HG03439 (cell line): ENCODE results near the gene LTBP2.

ENCODE experiments used
- ATAC-seq: cut with Tn5 transposase; IDR thresholded peaks from one replicate; pipeline ENCODE4 v1.9.1; 2021; ENCODE audit warnings: mild to moderate bottlenecking, moderate library complexity; ENCODE audit not compliant: unreplicated experiment

Gene LTBP2

GRCh38 chr14:74613211-74613914 lies 1.3 kb upstream of the LTBP2 start:
- no peak for ATAC-seq

GRCh38 chr14:74612350-74613021 lies 449 bp upstream of the LTBP2 start:
- ATAC-seq = peak; percentile 56

- ATAC-seq = no peak
These were observed 979 bp downstream of the LTBP2 start for GRCh38 chr14:74610866-74611649.

- ATAC-seq = no peak
These were observed 1.7 kb downstream of the LTBP2 start for GRCh38 chr14:74610199-74610865.

GRCh38 chr14:74609721-74610120 lies 2.3 kb downstream of the LTBP2 start:
- ATAC-seq = no peak

GRCh38 chr14:74608959-74609611 lies 3.0 kb downstream of the LTBP2 start:
- no peak for ATAC-seq

GRCh38 chr14:74606727-74607126 lies 5.3 kb downstream of the LTBP2 start:
- no peak for ATAC-seq

DNA sequence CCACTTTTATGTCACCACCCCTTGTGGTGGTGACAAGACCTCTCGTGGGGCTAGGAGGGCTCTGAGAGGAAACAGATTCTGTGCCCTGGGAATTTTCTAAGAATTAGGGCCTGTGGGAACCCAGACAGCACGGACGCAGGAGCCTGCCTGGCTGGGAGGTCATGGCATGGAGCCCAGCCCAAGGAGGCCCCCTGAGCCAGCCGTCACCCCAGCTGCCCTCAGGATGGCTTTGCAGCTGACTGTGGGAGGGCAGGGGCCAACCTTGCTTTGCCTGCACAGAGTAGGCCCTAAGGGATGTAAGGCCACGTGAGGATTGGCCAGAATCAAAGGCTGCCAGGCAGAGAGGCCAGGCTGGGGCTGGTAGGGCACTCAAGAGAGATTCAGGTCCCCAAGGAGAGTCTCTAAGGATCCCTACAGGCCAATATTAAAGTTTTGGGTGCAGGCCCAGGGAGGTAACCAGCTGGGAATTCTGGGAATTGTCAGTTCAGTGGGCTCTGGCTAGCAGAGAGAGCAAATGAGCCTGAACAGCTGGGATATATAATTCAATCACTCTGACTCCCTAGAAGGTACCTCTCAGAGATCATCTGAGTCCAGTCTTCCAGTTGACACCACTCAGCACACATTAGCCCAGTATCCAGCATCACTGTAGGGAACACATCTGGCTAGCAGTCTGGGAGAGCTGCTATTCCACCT lies 6.4 kb downstream of the LTBP2 start:
- no peak for ATAC-seq

- no peak for ATAC-seq
These were observed 7.1 kb downstream of the LTBP2 start for GRCh38 chr14:74604911-74605310.

DNA sequence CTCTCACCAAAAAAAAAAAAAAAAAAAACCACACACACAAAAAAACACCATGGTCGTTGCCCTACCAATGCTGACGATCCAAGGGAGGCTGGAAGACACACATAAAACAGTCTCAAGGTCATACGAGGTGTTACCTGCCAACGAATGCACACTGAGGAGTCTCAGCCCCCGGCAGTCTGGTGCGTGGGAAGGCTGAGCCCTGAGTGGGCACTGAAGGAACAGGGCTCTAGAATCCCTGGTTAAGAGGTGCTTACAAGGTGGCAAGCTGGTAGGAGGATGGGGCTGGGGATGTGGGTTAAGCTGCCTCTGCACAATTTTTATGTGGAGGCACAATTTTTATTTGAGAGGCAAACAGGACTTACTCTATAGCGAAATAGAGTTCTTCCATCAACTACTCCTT lies 7.9 kb downstream of the LTBP2 start:
- no peak for ATAC-seq

GRCh38 chr14:74601982-74602381 lies 10.1 kb downstream of the LTBP2 start:
- no peak for ATAC-seq

DNA sequence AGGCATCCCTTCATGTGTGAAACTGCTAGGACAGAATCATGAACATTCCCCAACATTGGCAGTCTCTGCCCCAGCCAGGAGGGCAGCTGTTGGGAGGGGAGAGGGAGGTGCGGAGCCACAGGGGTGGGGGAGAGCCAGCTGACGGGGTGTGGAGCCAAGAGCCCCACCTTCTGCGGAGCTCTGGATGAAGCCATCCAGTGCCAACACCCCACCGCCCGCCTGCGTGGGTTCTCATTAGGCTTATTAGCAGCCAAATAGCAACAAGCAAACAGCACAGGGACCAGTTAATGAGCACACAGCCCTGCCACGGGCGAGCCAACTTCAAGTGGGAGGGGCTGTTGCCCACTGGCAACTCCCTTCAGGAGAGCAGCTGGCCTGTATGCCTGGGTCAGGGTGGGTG lies 12.1 kb downstream of the LTBP2 start:
- ATAC-seq = no peak

GRCh38 chr14:74599321-74599761 lies 12.7 kb downstream of the LTBP2 start:
- ATAC-seq = no peak

DNA sequence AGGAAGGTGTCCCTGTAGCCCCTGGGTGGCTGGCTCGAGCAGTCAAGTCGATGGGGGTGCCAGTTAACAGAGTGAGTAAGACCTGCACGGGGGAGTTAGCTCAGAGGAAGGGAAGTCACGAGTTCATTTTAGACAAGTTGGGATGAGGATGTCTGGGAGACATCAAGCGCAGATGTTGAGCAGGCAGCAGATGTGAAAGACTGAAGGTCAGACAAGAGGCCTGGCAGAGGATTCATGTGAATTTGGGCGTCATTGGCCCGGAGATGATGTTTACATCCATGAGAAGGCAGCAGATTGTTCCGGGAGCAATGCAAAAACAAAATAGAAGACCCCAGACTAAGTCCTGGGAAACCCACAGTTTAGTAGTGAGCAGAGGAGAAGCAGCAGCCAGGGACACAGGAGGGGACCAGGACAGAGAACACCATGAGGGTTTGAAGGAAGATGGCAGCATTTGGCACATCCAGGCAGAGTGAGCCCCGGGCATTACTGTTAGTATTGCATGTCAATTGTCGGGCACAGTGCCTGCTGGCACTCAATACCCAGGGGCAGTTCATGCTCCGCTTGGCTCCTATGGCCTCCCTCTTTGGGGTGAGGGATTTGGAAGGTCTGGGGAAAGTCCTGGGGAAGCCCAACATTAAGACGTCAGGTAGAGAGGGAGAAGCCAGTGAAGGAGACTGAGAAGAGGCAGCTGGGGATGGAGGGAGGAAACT lies 15.1 kb downstream of the LTBP2 start:
- ATAC-seq = no peak

- no peak for ATAC-seq
These were observed 16.9 kb downstream of the LTBP2 start for GRCh38 chr14:74595006-74595735.

GRCh38 chr14:74594606-74595005 lies 17.4 kb downstream of the LTBP2 start:
- ATAC-seq = no peak

- no peak for ATAC-seq
These were observed 18.0 kb downstream of the LTBP2 start for GRCh38 chr14:74594029-74594428.

DNA sequence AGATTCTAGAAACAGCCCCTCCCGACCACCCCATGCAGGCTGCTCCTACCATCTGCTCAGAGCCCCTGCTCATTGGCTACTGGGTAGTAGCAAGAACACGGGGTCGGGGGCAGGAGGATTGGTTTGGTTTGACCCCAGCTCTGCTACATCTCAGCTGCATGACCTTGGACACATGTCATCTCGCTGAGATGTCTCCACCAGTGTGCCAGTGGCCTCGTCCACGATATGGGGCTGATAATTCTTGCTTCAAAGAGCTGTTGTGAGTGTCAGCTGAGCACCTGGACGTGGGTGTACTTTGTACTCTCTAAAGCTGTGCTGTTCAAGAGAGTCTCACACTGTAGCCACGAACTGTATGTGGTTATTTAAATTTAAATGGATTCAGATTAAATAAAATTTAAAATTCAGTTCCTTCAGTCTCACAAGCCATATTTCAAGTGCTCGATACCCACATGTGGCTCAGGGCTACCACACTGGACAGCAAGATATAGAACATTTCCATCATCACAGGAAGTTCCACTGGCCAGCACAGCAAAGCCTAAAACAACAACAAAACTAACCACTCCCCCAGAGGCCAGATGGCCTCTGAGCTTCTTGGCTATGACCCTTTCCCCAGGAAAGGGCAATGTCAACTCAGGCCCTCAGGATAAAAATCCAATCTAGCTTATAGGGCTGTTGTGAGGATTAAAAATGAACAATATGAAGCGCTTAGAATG lies 18.6 kb downstream of the LTBP2 start:
- ATAC-seq = no peak
